Measurements from ENCODE around the gene PHLPP1. TPM values are rescaled to one million over a fixed set of nuclear protein-coding genes. Genes with fewer than 3 reads are reported as not detected.

The PHLPP1 gene
- total and polyA plus RNA-seq, 9 of the 15 experiments (the other 6 are each of a cell fraction or from before 2014, with no cell fraction given) = 0.56 to 9.0 (median 4.5) TPM

- 0 out of 2 replicates have a peak, but pooled peaks have one; percentile 6 for TF ChIP-seq C11orf30 (IDR thresholded peaks at IDR 0.05; ENCODE audit: low read depth)
Measured at GRCh38 chr18:62741118-62741566, 25.8 kb downstream of the PHLPP1 start (continued).

- no peaks in the 10 kb centered on the region for H4K20me1 ChIP-seq (replicated peaks; ENCODE audit: control insufficient read depth, insufficient read depth, low read length)
- peak overlapping the region; percentile 48; the same call in 1 of the 3 replicates for H3K27ac ChIP-seq (ENCODE audit: extremely low read depth, low read depth, low read length)
- no peak for TF ChIP-seq ZNF175 (CRISPR knock-in tag; IDR thresholded peaks at IDR 0.05; ENCODE audit: low read depth)
- TF ChIP-seq FOSL1 (tag; conservative IDR thresholded peaks at IDR 0.05) = peak; percentile 16; the same call in 1 of the 2 replicates
- CTCF ChIA-PET (ENCODE audit: low intra/inter-chr PET ratio) = no interaction called here
- DNase-seq (ENCODE audit: extremely low read depth in 1 of 4, low spot score in 3 of 4) = no peak
- peaks cover 7 to 34% of the 10 kb centered on the region in 2 experiments for H3K4me1 ChIP-seq (replicated peaks in 1 of 2; ENCODE audit: control insufficient read depth in 2 of 2, insufficient read depth in 2 of 2, low read length in 2 of 2)
- H3K9ac ChIP-seq (ENCODE audit: insufficient read depth in 1 of 2, low read depth in 2 of 2, low read length in 2 of 2) = no peak overlapping the region
- in situ Hi-C loops (cut with MboI) = no loop called here
- H3K4me2 ChIP-seq (ENCODE audit: insufficient read depth, low read length) = peak overlapping the region; percentile 20; the same call in 1 of the 2 replicates
- H3K9me1 ChIP-seq (ENCODE audit: control insufficient read depth, insufficient read depth, low read length) = no peaks in the 10 kb centered on the region
- intact Hi-C loops (cut with micrococcal nuclease) = loop anchor here (10.0 kb wide), 1 partner anchor 93 kb away; no protein-coding TSS in a partner anchor
- peak; percentile 49 for ATAC-seq
- BruUV-seq (replicated peaks) = no TSS peak
- no peak overlapping the region for H3K4me3 ChIP-seq
- peaks cover 77% of the 10 kb centered on the region for H3K79me2 ChIP-seq (ENCODE audit: control insufficient read depth, insufficient read depth, low read length)
- 10% methylated on average over 4 of the region's 4 CpGs for WGBS (ENCODE audit: insufficient coverage, low coverage, missing lambda C conversion rate)
- H3K27me3 ChIP-seq (ENCODE audit: control insufficient read depth in 2 of 2, insufficient read depth in 2 of 2, low read length in 2 of 2) = no peaks in the 10 kb centered on the region
- H3K36me3 ChIP-seq (ENCODE audit: control insufficient read depth, insufficient read depth, low read length) = no peaks in the 10 kb centered on the region
- H2AFZ ChIP-seq (ENCODE audit: low read depth, low read length) = no peak overlapping the region; the same call in 1 of the 2 replicates
- H3K9me3 ChIP-seq (replicated peaks; ENCODE audit: control insufficient read depth, insufficient read depth, low read depth, low read length) = no peaks in the 10 kb centered on the region
- POLR2A ChIA-PET = interaction anchor here (1.1 to 1.7 kb wide), 2 partner anchors 9 to 26 kb away, joined by 5 to 6 read pairs; partner anchors contain the start of gene PHLPP1
- no peak for FAIRE-seq
Measured at GRCh38 chr18:62741584-62741983, 26.2 kb downstream of the PHLPP1 start.
